MM.1S (cell line): ENCODE measurements around the gene AUH.

Experiments used
- EZH2phosphoT487 ChIP-seq: fragments of 300-600 bp; sonication (generic); IDR thresholded peaks from 2 replicates; pipeline ENCODE4 v1.6.1; 2018; ENCODE audit warnings: antibody characterized with exemption, low read length
- TF ChIP-seq, protein P1 (sequence below): fragments of 300-600 bp; sonication (generic); IDR thresholded peaks from 2 replicates; pipeline ENCODE4 v1.5.1; 2016; ENCODE audit warnings: antibody characterized with exemption, low read length, mixed read lengths

DNA sequence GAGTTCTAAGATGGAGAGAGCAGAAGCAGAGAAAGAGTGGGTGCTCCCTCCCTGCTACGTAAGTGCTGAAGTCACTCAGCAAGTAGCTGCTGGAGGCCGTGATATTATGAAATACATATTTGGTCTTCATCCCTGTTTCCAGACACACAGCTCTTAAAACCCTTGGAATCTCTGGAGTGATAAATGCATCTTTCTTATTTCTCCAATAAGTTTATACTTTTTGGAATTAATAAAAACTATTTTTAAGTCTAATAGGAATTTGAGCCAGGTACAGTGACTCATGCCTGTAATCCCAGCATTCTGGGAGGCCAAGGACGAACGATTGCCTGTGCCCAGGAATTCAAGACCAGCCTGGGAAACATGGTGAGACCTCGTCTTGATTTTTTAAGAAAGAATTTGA, 60.6 kb downstream of the AUH start:
- TF ChIP-seq, protein P1, sequence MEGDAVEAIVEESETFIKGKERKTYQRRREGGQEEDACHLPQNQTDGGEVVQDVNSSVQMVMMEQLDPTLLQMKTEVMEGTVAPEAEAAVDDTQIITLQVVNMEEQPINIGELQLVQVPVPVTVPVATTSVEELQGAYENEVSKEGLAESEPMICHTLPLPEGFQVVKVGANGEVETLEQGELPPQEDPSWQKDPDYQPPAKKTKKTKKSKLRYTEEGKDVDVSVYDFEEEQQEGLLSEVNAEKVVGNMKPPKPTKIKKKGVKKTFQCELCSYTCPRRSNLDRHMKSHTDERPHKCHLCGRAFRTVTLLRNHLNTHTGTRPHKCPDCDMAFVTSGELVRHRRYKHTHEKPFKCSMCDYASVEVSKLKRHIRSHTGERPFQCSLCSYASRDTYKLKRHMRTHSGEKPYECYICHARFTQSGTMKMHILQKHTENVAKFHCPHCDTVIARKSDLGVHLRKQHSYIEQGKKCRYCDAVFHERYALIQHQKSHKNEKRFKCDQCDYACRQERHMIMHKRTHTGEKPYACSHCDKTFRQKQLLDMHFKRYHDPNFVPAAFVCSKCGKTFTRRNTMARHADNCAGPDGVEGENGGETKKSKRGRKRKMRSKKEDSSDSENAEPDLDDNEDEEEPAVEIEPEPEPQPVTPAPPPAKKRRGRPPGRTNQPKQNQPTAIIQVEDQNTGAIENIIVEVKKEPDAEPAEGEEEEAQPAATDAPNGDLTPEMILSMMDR, result no peak
- TF ChIP-seq EZH2phosphoT487, result no peak
